Measurements from ENCODE around the gene STON2.

DNA sequence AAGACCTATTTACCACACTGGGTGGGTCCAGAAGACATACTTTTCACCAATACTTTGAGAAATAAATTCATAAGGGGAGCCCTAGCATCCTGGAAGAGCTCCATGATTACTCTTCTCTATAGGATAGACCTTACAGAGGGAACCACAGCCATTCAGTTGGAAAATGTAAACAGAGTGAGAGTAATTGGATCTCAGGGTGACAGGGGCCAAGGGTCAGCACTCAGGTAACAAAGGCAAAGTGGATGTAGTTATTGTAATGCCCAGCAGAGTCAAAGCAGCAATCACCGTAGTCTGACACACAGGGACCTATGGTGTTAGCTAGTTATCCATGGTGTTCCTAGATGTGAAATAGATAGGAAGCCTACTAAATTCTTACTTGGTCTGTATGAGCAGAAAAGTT is 168.6 kb downstream of the STON2 start:
- TF ChIP-seq CTCF (CRISPR knock-in tag; IDR thresholded peaks at IDR 0.05) (no peak), ZNF263 (CRISPR knock-in tag; IDR thresholded peaks at IDR 0.05) (no peak), ZC3H4 (CRISPR knock-in tag; IDR thresholded peaks at IDR 0.05; ENCODE audit: borderline replicate concordance) (no peak), JUNB (CRISPR knock-in tag; IDR thresholded peaks at IDR 0.05; ENCODE audit: borderline replicate concordance) (no peak), TCF7 (IDR thresholded peaks at IDR 0.05; ENCODE audit: low read depth) (no peak), DNMT1 (CRISPR knock-in tag; IDR thresholded peaks at IDR 0.05) (no peak), ZNF776 (CRISPR knock-in tag; IDR thresholded peaks at IDR 0.05) (no peak), ATRX (CRISPR knock-in tag; IDR thresholded peaks at IDR 0.05; ENCODE audit: borderline replicate concordance) (no peak), ZSCAN25 (CRISPR knock-in tag; IDR thresholded peaks at IDR 0.05) (no peak), POLR2AphosphoS5 (IDR thresholded peaks at IDR 0.05; ENCODE audit: low read depth, low read length) (no peak)
- TF ChIP-seq, protein P1, sequence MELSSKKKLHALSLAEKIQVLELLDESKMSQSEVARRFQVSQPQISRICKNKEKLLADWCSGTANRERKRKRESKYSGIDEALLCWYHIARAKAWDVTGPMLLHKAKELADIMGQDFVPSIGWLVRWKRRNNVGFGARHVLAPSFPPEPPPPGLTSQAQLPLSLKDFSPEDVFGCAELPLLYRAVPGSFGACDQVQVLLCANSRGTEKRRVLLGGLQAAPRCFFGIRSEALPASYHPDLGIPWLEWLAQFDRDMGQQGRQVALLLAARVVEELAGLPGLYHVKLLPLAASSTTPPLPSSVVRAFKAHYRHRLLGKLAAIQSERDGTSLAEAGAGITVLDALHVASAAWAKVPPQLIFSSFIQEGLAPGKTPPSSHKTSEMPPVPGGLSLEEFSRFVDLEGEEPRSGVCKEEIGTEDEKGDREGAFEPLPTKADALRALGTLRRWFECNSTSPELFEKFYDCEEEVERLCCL (CRISPR knock-in tag; IDR thresholded peaks at IDR 0.05; ENCODE audit: borderline replicate concordance): no peak
- TF ChIP-seq, protein P2, sequence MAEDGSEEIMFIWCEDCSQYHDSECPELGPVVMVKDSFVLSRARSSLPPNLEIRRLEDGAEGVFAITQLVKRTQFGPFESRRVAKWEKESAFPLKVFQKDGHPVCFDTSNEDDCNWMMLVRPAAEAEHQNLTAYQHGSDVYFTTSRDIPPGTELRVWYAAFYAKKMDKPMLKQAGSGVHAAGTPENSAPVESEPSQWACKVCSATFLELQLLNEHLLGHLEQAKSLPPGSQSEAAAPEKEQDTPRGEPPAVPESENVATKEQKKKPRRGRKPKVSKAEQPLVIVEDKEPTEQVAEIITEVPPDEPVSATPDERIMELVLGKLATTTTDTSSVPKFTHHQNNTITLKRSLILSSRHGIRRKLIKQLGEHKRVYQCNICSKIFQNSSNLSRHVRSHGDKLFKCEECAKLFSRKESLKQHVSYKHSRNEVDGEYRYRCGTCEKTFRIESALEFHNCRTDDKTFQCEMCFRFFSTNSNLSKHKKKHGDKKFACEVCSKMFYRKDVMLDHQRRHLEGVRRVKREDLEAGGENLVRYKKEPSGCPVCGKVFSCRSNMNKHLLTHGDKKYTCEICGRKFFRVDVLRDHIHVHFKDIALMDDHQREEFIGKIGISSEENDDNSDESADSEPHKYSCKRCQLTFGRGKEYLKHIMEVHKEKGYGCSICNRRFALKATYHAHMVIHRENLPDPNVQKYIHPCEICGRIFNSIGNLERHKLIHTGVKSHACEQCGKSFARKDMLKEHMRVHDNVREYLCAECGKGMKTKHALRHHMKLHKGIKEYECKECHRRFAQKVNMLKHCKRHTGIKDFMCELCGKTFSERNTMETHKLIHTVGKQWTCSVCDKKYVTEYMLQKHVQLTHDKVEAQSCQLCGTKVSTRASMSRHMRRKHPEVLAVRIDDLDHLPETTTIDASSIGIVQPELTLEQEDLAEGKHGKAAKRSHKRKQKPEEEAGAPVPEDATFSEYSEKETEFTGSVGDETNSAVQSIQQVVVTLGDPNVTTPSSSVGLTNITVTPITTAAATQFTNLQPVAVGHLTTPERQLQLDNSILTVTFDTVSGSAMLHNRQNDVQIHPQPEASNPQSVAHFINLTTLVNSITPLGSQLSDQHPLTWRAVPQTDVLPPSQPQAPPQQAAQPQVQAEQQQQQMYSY (CRISPR knock-in tag; IDR thresholded peaks at IDR 0.05): no peak
